ELF-1 (cell line): ENCODE data around the gene OGFOD3.
"Not testable (repeated sequence)": the region's sequence is repeated elsewhere in the genome, so short reads cannot be mapped to it uniquely, and the experiment has no call there.

Experiments used
- DNase-seq: peaks from one replicate; pipeline ENCODE4 v3.0.0-alpha.2; 2016; ENCODE audit warnings: low read depth, low spot score

OGFOD3 gene

GRCh38 chr17:82388223-82388921 lies 30.0 kb downstream of the OGFOD3 start:
- DNase-seq: no peak

DNA sequence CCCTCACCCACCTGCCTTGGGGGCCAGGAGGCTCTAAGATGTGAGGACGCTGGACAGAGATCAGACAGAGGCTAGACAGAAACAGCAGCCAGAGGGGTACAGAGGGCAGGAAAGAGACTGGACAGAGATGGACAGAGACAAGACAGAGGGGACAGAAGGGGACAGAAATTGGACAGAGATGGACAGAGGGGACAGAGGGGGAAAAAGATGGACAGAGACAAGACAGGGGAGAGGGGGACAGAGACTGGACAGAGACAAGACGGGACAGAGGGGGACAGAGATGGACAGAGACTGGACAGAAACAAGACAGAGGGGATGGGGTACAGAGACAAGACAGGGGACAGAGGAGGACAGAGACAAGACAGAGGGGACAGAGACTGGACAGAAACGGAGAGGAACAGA lies 30.7 kb downstream of the OGFOD3 start:
- no peak for DNase-seq

GRCh38 chr17:82386881-82387704 lies 31.3 kb downstream of the OGFOD3 start:
- DNase-seq: no peak

DNA sequence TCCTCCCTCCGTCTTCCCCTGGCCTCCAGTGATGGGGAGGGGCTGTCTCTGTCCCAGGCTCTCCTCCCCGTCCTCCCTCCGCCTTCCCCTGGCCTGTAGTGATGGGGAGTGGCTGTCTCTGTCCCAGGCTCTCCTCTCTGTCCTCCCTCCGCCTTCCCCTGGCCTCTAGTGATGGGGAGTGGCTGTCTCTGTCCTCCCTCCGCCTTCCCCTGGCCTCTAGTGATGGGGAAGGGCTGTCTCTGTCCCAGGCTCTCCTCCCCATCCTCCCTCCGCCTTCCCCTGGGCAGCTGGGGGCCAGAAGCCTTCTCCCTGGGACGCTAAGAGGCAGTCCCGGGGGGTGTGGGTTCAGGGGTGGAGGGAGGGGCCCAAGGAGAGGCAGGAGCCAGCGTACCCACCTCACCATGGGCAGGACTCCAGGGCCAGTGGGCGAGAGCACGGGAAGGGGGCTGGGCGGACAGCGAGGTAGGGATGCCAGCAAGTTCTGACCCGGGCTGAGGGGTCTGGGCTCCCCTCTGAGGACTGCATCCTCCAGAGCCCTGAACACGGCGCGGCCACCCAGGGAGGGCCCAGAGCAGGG lies 32.0 kb downstream of the OGFOD3 start:
- no peak for DNase-seq

DNA sequence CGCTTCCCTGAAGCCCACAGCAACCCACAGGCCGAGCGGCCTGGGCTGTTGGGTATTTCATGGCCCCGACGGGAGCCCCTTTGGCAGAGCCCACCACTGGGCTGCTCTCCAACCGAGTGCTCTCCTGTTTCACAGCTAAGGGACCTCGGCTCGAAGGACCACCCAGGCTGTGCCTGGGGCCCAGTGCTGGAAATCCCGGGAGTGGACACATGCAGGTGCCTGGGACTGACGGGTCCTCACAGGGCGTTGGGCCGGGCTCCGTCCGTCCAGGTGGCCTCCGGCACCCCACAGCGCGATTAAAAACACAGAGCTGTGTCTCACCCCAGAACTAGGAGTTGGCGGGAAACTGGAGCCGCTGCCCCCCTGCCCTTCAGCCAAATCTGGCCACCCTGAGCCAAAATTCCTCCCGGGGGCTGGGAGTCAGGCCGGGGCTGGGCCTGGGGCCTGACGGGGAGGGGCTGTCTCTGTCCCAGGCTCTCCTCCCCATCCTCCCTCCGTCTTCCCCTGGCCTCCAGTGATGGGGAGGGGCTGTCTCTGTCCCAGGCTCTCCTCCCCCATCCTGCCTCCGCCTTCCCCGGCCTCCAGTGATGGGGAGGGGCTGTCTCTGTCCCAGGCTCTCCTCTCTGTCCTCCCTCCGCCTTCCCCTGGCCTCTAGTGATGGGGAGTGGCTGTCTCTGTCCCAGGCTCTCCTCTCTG lies 32.7 kb downstream of the OGFOD3 start:
- no peak for DNase-seq

DNA sequence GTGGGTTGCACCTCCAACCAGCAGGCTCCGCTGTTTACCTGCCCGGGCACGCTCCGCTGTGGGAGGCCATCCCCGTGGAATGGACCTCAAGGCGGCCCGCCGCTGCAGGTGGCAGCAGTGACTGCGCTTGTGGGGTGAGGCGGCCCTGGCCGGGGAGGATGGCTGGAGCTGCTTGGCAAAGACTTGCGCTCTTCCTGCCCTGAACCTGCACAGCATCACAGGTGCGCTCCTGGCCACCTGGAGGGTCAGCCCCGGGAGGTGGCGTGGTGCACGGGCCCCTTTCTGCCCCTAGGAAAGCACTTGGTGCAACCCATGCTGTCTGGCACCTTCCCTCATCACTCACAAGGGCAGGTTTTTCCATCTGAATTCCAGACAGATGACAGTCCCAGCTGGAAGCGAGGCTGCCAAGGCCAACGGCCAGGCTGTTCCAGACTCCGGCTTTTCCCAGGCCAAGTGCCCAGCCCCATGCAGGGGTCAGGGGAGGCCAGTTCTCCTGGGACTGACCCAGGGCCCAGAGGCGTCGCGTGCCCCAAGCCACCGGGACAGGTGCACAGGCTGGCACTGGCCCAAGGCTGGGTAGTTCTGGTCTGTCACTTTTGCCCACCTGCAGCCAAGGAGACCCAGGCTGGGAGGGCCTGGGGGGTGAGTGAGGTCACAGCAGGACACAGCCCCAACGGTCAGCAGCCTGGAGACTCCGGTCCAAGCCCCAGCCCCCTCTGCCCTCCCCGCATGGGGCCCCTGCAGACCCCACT lies 33.5 kb downstream of the OGFOD3 start:
- DNase-seq: peak; percentile 30

- no peak for DNase-seq
These were observed 34.2 kb downstream of the OGFOD3 start for GRCh38 chr17:82384051-82384729.

- DNase-seq: peak; percentile 31
These were observed 35.0 kb downstream of the OGFOD3 start for GRCh38 chr17:82383411-82383810.

DNA sequence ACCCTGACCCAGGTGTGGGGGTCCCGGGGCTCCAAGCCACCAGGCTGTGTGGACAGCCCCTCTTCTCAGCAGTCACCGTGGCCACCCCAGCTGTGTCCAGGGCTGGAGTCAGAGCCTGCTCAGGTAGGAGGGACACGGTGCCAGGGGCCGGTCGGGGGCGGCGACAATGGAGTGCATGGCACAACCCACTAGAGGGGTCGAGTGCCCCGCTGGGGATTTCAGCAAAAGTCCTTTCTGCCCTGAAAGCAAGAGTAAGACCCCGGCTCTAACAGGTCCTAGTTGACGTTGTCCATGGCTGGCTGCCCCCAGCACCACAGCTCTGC lies 35.5 kb downstream of the OGFOD3 start:
- DNase-seq: no peak

GRCh38 chr17:82382220-82382932 lies 36.0 kb downstream of the OGFOD3 start:
- not testable (repeated sequence) for DNase-seq

- not testable (repeated sequence) for DNase-seq
These were observed 36.7 kb downstream of the OGFOD3 start for GRCh38 chr17:82381703-82382009.

DNA sequence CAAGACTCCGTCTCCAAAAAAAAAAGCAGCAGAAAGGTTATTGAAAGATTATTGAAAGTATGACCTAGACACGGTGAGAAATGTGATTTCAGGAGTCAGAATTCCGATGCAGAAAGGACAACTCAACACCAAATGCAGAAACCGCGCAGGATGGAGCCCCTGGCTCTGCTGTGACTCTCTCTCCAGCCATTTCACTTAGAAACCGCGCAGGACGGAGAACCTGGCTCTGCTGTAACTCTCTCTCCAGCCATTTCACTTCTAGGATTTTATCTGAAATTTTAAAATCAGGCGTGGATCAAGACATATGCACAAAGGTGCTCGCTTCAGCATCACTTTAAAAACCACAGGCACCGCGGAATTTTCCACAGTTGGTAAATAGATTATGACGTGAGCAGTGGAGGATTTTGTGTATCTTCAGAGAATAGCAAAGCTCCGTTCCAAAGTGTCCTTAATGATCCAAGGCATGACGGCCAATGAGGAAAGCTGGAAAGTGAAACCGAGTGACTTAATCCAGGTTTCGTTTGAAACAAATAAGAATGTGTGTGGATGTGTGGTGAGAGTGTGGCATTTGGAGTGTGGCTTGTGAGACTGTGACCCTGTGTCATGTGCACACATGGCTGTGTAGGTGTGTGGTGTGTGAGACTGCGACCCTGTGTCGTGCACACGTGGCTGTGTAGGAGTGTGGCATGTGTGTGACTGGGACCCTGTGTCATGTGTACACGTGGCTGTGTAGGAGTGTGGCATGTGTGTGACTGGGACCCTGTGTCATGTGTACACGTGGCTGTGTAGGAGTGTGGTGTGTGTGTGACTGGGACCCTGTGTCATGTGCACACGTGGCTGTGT lies 37.3 kb downstream of the OGFOD3 start:
- no peak for DNase-seq

DNA sequence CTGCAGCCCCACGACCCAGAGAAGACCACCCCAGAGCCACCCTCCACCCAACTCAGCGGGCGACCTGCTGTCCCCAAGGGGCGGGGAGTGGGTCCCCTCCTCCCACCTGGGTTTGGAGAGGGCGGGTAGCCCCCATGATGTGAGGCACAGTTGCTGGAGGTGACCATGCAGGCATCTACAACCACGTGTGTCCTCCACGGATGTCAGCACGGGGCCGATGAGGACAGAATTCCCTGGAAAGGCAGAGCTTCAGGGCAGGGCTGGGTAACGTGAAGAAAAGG lies 39.7 kb downstream of the OGFOD3 start:
- no peak for DNase-seq

GRCh38 chr17:82377924-82378740 lies 40.3 kb downstream of the OGFOD3 start:
- DNase-seq: no peak

- DNase-seq: not testable (repeated sequence)
These were observed 41.1 kb downstream of the OGFOD3 start for GRCh38 chr17:82377294-82377693.

DNA sequence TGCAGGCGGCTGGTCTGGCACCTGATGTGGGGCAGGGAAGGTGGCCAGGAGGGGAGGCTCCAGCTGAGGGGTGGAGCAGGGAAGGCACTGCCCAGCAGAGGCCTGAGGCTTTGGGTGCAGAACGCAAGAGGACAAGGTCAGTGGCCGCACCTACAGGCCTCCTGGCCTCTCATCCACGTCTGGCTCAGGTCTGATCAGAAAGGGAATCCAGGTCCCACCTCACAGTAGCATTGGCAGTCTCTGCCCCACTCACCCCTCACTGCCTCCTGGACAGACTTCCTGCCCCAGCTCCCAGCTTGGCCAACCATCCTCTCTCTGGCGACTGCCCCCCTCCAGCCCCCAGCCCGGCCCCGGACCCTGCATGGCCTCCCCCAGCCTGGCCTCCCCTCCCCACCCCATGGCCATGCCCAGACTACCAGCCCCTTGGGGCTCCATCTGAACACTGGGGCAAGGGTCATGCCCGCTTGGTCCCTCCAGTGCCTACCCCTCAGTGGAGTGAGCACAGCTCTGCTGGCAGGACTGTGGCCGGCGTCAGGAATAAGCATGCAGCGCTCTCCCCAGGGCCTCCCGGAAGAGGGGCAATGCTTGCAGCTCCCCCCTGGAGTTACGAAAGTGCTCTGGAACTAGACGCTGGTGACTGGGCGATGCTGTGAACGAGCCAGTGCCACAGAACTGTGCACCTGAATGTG lies 42.2 kb downstream of the OGFOD3 start:
- no peak for DNase-seq

DNA sequence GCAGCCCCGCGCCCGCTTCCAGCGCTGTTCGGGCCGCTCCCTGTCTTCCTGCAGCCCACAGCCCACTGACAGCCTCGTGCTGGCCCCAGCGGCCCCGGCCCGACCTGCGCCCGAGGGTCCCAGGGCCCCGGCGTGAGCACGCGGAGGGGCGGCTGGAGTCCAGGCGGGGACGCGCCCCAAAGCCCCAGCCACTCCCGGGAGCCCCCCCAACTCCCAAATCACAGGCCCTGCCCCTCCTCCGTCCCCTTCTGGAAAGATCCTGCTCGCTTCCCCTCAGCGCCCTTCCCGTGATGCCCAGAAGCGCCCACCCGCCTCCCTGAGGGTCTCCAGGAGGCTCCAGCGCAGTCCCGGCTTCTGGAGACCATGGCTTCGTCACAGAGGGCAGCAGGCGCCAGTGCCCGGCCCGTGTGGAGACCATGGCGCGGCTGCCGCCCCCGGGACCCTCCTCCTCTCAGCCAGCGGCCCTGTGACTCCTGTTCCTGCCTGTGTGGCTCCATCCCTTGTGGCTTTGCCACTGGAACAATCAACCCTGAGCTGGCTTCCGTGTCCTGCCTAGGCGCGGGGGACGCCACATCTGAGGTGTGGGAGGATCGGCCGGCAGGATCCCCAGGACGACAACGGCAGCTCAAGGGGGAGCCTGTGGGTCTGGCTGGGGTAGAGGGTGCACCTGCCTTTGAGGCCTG lies 42.9 kb downstream of the OGFOD3 start:
- no peak for DNase-seq
